Measurements from ENCODE around the gene SLC22A3.
"Not testable (repeated sequence)": the region's sequence is repeated elsewhere in the genome, so short reads cannot be mapped to it uniquely, and the experiment has no call there.

DNA sequence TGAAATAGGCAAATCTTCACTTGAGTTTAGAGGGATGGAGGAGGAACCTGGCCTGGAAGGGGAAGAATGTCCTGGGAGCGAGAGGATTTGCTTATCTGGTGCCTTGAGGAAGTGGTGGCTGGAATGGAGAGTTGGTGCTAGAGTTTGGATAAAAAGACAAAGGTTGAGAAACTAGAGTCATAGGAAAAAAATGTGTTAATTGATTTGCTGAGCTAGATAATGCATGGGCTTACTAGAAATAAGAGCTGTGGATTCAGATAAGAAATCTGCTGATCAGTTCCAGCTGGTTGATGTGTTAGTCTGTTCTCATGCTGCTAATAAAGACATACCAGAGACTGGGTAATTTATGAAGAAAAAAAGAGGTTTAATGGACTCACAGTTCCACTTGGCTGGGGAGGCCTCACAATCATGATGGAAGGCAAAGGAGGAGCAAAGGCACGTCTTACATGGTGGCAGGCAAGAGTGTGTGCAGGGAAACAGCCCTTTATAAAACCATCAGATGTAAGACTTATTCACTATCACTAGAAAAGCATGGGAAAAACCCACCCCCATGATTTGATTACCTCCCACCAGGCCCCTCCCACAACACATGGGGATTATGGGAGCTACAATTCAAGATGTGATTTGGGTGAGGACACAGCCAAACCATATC is 45.6 kb upstream of the SLC22A3 start:
- TF ChIP-seq, protein P1, sequence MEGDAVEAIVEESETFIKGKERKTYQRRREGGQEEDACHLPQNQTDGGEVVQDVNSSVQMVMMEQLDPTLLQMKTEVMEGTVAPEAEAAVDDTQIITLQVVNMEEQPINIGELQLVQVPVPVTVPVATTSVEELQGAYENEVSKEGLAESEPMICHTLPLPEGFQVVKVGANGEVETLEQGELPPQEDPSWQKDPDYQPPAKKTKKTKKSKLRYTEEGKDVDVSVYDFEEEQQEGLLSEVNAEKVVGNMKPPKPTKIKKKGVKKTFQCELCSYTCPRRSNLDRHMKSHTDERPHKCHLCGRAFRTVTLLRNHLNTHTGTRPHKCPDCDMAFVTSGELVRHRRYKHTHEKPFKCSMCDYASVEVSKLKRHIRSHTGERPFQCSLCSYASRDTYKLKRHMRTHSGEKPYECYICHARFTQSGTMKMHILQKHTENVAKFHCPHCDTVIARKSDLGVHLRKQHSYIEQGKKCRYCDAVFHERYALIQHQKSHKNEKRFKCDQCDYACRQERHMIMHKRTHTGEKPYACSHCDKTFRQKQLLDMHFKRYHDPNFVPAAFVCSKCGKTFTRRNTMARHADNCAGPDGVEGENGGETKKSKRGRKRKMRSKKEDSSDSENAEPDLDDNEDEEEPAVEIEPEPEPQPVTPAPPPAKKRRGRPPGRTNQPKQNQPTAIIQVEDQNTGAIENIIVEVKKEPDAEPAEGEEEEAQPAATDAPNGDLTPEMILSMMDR (IDR thresholded peaks at IDR 0.05): not testable (repeated sequence)
- TF ChIP-seq POLR2AphosphoS5, POLR2A, EP300 (IDR thresholded peaks at IDR 0.05): not testable (repeated sequence)

Data from stomach (tissue), 4 donors.